Prostate gland (tissue), 2 donors: ENCODE data around the gene GHR. TPM values are rescaled to one million over a fixed set of nuclear protein-coding genes. Genes with fewer than 3 reads are reported as not detected.

Experiments used
- DNase-seq: peaks from one replicate; pipeline ENCODE4 v3.0.0-alpha.2; 2019; ENCODE audit warnings: low spot score
- H3K27ac ChIP-seq, 2 donors: fragments of 200-600 bp; sonication (generic); 2 replicates each; pipeline ENCODE4 v1.5.1; 2017 to 2019
- H3K27me3 ChIP-seq: fragments of 200-600 bp; sonication (generic); replicated peaks from 2 replicates; pipeline ENCODE4 v1.5.1; 2019; ENCODE audit not compliant: insufficient read depth
- H3K36me3 ChIP-seq, 2 donors: fragments of 200-600 bp; sonication (generic); 1 replicate in 1 of 2; 2 replicates in 1 of 2; pipeline versions ENCODE4 v1.5.1 to v1.8.1; 2017 to 2019
- H3K4me1 ChIP-seq: fragments of 200-600 bp; sonication (generic); replicated peaks from 2 replicates; pipeline ENCODE4 v1.5.1; 2019
- H3K4me3 ChIP-seq, 2 donors: fragments of 200-600 bp; sonication (generic); 2 replicates each; pipeline ENCODE4 v1.5.1; 2017 to 2019
- H3K9me3 ChIP-seq: fragments of 200-600 bp; sonication (generic); 2 replicates; pipeline ENCODE4 v1.5.1; 2017
- POLR2A ChIP-seq: fragments of 450-650 bp; IDR thresholded peaks from one replicate; pipeline ENCODE4 v1.6.1; 2016; ENCODE audit warnings: antibody characterized with exemption, mild to moderate bottlenecking
- POLR2AphosphoS5 ChIP-seq: sonication (generic); formaldehyde crosslinking; IDR thresholded peaks from one replicate; pipeline ENCODE4 v1.6.1; 2017; ENCODE audit warnings: antibody characterized with exemption
- WGBS: methylation state at CpG from one replicate; pipeline ENCODE4 v1.1.5; 2018; 5-methylcytosine and 5-hydroxymethylcytosine counted together
- intact Hi-C: fragments of 100-400 bp; cut with DNase I; formaldehyde crosslinking; loops from one replicate; pipeline ENCODE4 v1.14.2; 2022
- total RNA-seq, 2 donors: library from RNA; depleted of rRNA; stranded (reverse); fragments of >200 nt; gene quantifications; one replicate each; pipeline ENCODE4 v1.1.0, GENCODE V29; 2016
- TF ChIP-seq, protein P1 (sequence below), 4 experiments: fragments of 200-600 bp in 2 of 4; fragments of 450-650 bp in 2 of 4; sonication (generic) in 2 of 4; IDR thresholded peaks; 1 replicate in 3 of 4; 2 replicates in 1 of 4; pipeline ENCODE4 v1.5.1; 2016 to 2019; ENCODE audit warnings: antibody characterized with exemption in 4 of 4, mild to moderate bottlenecking in 2 of 4, moderate library complexity in 2 of 4

Gene GHR
- total RNA-seq, 2 donors from 2014 or later = 11.8 to 15.5 TPM

DNA sequence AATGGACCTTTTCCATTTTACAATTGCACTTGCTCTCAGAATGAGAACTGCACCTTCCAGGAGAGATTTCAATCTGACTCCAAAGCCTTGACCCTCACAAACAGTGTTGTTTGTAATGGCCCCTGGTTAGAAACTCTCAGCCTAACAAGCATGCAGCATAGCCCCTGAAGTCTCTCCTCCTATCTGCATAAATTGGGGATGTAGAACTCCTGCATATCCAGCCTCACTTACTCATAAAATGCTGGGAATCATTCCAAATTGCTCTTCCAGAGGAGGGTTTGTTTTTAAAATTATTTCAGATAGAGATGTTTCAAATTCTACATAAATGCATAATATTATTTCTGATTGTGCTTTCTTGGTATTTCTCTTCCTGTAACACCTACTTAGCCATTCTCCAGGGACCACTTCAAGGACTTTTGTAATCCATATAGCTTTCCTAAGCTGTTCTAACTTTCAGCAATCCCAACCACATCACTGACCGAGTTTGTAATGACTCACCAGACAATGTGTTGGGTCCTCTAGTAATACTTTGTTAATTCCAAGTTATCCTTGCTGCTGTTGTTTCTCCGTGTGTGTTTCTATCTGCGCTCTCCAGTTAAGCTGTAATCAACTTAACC lies 189.6 kb downstream of the GHR start:
- Histone ChIP-seq H3K9me3 (no peaks in the 10 kb centered on the region), H3K4me3 (no peak overlapping the region), H3K27me3 (no peaks in the 10 kb centered on the region), H3K4me1 (no peaks in the 10 kb centered on the region), H3K36me3 (no peaks in the 10 kb centered on the region), H3K27ac (no peak overlapping the region)
- TF ChIP-seq POLR2A (no peak), POLR2AphosphoS5 (no peak)
- TF ChIP-seq, protein P1, sequence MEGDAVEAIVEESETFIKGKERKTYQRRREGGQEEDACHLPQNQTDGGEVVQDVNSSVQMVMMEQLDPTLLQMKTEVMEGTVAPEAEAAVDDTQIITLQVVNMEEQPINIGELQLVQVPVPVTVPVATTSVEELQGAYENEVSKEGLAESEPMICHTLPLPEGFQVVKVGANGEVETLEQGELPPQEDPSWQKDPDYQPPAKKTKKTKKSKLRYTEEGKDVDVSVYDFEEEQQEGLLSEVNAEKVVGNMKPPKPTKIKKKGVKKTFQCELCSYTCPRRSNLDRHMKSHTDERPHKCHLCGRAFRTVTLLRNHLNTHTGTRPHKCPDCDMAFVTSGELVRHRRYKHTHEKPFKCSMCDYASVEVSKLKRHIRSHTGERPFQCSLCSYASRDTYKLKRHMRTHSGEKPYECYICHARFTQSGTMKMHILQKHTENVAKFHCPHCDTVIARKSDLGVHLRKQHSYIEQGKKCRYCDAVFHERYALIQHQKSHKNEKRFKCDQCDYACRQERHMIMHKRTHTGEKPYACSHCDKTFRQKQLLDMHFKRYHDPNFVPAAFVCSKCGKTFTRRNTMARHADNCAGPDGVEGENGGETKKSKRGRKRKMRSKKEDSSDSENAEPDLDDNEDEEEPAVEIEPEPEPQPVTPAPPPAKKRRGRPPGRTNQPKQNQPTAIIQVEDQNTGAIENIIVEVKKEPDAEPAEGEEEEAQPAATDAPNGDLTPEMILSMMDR (IDR thresholded peaks at IDR 0.05) = no peak
- intact Hi-C loops = no loop called here
- DNase-seq = no peak
- WGBS = 69% methylated on average over 3 of the region's 3 CpGs

DNA sequence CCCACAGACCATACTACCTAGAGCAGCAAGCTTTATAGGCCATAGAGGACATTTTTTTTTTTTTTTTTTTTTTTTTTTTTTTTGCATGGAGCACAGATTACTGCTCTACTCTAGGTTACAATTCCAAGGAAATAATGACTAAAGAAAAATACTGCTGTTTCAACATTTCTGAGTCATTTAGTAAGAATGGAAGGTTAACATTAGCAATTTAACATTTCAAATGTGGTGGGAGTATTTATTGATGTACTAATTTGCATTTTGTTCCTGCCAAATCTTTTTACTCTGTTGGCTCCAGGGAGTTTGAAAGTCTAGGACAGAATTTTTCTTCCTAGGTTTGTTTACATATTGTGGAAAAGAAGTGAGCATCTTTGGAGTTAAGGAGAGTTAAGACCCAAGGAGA lies 191.3 kb downstream of the GHR start:
- H3K27me3 ChIP-seq = no peaks in the 10 kb centered on the region
- H3K9me3 ChIP-seq = no peaks in the 10 kb centered on the region
- no peak overlapping the region for H3K27ac ChIP-seq
- intact Hi-C loops = no loop called here
- TF ChIP-seq POLR2A = no peak
- TF ChIP-seq, protein P1 (IDR thresholded peaks at IDR 0.05) = no peak
- no peak for TF ChIP-seq POLR2AphosphoS5
- no peaks in the 10 kb centered on the region for H3K4me1 ChIP-seq
- H3K4me3 ChIP-seq = no peak overlapping the region
- no peak for DNase-seq
- no peaks in the 10 kb centered on the region for H3K36me3 ChIP-seq

DNA sequence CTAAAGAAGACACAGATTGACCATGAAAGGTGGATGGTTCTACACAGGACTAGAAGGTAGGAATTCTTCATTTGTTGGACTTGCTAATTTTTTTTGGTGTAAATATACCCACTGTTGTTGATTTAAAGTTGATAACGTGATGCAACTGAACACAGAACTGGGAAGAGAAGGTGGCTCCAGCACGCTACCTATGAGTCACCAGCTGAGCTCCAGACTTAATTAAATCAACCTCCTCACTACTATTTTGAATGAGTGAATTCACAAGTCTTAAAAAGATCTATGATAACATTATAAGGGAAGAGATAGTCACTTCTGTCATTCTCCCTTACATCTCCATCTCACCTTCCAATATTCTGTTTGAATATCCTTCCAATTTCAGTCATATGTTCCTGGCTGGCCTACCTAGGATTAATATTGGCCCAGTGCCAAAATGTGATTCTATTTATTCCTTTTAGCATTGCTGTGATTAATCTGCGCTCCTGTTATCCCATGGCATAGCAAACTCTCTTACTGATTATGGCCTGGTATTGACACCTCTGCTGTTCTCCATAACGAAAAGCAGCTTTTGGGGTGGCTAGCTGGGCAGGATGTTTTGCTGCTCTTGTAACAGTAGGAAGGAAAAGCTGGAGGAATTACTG lies 197.5 kb downstream of the GHR start:
- Histone ChIP-seq H3K36me3 (no peaks in the 10 kb centered on the region), H3K27ac (peak overlapping the region in 1 of 2 donors; percentile 20), H3K9me3 (no peaks in the 10 kb centered on the region), H3K4me3 (no peak overlapping the region), H3K4me1 (peaks cover 2% of the 10 kb centered on the region), H3K27me3 (no peaks in the 10 kb centered on the region)
- intact Hi-C loops = no loop called here
- 80% methylated on average over 4 of the region's 4 CpGs for WGBS
- no peak for DNase-seq
- TF ChIP-seq, protein P1 (IDR thresholded peaks at IDR 0.05) = no peak
- TF ChIP-seq POLR2AphosphoS5 = no peak
- no peak for TF ChIP-seq POLR2A

DNA sequence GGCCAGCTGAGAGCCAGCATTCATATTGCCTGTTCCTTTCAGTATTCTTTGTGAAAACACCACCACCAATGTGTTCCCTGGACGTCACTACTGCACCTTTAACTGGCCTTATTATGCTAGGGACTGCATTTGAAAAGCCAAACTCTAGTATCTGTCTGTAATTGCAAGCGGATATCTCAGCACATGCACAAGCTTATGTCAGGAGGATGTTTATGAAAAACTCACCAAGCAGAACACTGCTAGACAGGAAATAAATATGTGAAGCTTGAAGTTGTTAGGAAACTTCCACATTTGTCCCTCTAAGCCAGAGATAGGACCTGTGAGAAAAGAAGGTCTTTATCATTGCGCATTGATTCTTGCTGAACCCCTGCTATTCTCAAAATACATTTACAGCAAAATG lies 198.0 kb downstream of the GHR start:
- Histone ChIP-seq H3K36me3 (no peaks in the 10 kb centered on the region), H3K9me3 (no peaks in the 10 kb centered on the region), H3K27me3 (no peaks in the 10 kb centered on the region), H3K27ac (peak overlapping the region in 1 of 2 donors; percentile 20), H3K4me1 (peaks cover 2% of the 10 kb centered on the region), H3K4me3 (no peak overlapping the region)
- TF ChIP-seq POLR2A (no peak), POLR2AphosphoS5 (no peak)
- TF ChIP-seq, protein P1 (IDR thresholded peaks at IDR 0.05) = no peak
- WGBS = 31% methylated on average over 3 of the region's 3 CpGs
- intact Hi-C loops = no loop called here
- no peak for DNase-seq

DNA sequence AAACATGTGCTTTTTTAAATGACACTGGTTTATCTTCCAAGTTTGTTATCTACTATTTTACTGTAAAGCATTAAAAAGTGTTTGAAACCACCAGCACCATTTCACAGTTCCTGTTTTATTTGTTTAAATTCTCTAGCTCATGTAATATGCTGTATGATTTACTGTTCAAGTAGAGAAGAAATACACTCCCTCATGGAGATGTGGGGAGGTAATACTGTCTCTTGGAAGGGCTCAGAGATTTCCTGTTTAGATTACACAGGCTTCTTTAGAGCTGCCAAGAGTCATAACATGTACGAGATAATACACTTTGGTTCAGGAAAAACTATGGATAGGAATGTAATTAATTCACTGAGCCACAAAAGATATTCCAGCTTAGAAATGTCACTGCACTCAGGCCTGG lies 198.4 kb downstream of the GHR start:
- intact Hi-C loops = no loop called here
- Histone ChIP-seq H3K27me3 (no peaks in the 10 kb centered on the region), H3K4me3 (no peak overlapping the region), H3K4me1 (peaks cover 2% of the 10 kb centered on the region), H3K9me3 (no peaks in the 10 kb centered on the region), H3K36me3 (no peaks in the 10 kb centered on the region), H3K27ac (peak overlapping the region in 1 of 2 donors; percentile 20)
- WGBS = 5% methylated on average over 1 of the region's 1 CpG
- TF ChIP-seq, protein P1 (IDR thresholded peaks at IDR 0.05) = no peak
- peak; percentile 25 for TF ChIP-seq POLR2AphosphoS5
- no peak for TF ChIP-seq POLR2A
- no peak for DNase-seq
